HT-29 (cell line): ENCODE measurements around the gene LARP4B. TPM values are rescaled to one million over a fixed set of nuclear protein-coding genes. Genes with fewer than 3 reads are reported as not detected.
"Not testable (repeated sequence)": the region's sequence is repeated elsewhere in the genome, so short reads cannot be mapped to it uniquely, and the experiment has no call there.

Experiments
- DNase-seq: peaks from one replicate; pipeline ENCODE4 v3.0.0-alpha.2; 2015; ENCODE audit warnings: low spot score
- total RNA-seq: library from RNA; depleted of rRNA; stranded (reverse); fragments of >200 nt; shearing (Covaris generic); gene quantifications from 2 replicates; pipeline ENCODE4 v1.2.3, GENCODE V29; 2014

The LARP4B gene
- total RNA-seq, 1 experiment from 2014 or later = 60.6 TPM

DNA sequence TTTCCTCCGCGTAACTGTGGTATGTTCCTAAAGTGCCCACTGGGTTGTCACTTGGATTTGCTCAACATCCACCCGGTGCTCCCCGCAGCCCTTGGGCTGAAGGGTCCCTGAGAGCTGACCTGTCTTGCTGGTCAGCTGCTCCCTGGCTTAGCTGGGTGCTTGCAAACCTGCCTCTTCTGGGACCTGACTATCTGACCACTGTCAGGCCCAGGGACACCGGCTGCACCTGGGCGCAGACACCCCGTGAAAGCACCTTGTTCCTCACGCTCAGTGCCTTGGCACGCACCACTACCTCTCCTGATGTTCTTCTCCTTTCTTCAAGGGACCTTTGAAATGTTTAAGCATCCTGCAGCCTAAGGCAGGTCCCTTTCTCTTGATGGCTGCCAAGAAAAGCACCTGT lies 26.6 kb upstream of the LARP4B start:
- no peak for DNase-seq

DNA sequence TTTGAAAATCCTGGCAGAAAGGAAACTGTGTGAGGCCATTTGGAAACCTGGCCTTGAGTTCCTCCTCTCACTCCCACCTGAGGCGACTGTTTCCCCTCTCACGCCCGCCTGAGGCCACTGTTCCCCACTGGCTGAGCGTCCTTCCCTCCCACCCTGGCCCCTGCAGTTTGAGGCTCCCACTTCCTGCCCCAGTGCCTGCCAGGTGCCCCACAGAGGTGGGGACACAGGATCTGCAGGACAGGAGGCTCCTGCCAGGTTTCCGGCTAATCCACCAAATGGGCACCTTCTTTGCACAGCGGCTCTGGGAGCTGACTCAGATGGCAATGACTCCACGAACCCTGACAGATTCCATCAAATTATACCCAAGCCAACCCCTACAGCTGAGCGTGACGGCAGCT lies 24.3 kb upstream of the LARP4B start:
- DNase-seq = no peak

DNA sequence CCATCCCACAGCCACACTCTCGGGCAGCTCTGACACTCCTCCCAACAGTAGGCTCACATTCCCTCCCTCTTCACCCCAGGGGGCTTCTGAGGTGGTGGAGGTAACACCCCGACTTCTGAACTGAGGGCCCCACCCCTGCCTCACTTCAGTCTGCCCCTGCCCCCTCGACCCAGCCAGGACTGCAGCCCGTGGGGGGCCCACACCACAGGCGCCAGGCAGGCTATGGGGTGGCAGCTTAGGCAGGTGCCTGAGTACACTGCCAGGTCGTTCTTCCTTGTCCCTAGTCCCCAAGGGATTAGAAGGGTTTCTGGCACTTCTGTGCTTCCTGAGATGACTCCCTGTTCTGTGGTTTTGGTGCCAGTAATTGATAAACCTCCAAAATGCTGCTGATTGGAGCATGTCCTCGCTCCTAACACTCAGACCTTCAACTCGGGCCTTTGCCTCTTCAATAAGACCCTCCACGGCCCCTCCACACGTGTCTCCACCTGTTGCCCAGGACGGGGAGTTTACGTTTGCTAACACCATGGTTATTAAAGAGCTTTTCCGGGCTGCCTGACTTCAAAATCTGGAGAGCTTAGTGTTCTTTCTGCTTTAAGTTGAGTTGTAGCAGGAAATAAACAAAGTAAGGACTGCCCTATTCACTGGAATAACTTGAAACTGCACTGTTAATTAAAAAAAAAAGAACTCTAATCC lies 23.8 kb upstream of the LARP4B start:
- no peak for DNase-seq

DNA sequence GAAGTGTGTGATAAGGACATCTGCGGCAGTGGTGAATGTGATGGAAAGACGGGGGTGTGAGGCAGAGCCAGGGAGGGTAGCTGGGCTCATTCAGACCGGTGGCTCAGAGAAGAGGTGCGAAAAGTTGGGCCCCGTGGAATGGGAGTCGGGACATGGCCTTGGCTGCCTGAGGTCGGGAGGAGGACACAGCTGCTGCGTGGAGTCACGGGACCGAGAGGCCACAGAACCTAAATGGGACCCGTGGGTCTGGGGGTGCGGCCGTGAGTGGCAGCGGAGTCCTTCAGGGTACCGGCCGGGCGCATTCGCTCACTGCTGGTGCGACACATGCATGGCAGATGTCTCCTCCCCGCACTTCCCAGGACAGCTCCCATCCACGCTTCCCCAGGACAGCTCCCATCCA lies 22.9 kb upstream of the LARP4B start:
- no peak for DNase-seq

DNA sequence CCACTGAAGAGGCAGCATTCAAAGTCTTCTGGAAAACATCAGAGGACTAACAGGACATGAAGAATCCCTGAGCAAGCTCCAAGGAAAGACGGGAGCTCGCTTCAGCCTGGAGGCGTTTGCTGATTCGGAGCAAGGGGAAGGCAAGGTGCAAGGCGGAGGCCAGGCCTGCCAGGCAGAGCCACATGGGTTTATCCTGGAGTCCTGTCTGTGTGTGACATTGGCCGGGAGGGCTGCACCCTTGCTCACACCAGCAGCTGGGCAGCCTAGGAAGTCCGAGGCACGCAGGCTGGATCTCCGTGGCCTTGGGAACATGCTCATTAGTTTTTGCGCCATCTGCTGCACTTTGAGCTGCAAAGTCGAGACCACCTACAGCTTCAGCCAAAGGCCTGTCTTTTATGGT lies 22.3 kb upstream of the LARP4B start:
- DNase-seq = no peak

DNA sequence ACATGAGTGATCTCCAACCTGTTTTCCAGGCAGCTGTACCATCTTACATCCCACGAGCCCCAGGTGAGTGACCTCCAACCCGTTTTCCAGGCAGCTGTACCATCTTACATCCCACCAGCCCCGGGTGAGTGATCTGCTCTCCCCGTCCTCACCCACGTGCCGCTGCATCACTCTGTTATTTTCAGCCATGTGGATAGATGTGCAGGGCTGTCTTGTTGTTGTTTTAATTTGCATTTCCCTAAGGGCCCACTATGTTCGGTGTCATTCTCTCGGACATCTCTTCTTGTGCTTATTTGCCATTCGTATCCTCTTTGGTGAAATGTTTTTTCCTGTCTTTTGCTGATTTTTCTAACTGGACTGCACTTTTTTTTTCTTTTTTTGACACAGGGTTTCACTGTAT lies 17.9 kb upstream of the LARP4B start:
- DNase-seq = no peak

DNA sequence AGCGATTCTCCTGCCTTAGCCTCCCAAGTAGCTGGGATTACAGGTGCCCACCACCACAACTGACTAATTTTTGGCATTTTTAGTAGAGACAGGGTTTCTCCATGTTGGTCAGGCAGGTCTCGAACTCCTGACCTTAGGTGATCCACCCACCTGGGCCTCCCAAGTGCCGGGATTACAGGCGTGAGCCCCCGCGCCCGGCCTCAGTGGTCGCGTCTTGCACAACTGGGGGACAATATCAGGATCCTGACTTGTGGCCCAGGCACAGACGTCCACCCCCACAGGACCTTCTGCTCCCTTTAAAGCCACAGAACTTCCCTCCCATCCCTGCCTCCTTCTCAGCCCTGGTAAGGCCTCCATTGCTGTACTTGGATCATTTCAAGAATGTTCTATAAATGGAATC lies 16.8 kb upstream of the LARP4B start:
- no peak for DNase-seq

DNA sequence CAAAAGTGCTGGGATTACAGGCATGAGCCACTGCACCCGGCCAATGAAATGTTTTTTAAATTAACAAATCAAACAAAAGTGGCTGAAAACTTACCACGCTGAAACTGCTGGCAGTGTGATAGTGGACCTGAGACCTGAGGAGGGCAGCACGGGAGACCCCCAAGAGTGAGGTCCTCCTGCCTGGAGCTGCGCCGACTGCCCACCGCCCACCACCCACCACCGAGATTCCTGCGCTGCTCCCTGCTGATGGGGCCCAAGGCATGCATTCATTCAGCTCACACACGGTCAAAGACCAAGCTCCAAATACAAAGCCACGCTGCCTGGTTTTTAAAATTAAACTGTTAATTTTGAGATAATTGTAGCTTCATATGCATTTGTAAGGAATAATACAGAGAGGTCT lies 16.4 kb upstream of the LARP4B start:
- DNase-seq = no peak

DNA sequence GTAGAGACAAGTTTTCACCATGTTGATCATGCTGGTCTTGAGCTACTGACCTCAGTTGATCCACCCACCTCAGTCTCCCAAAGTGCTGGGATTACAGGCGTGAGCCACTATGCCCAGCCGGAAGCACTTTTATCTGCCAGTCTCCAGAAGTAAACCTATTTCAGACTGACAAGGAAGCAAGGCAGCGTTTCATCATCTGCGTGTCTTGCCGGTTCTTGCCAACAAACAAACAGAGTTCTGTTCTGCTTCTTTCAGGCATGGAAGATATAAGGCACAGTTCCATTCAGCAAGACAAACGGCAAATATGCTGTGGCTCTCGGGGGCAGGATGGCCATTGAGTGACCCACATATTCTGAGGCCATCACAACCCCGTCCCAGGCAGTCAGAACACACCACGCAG lies 15.5 kb upstream of the LARP4B start:
- DNase-seq = no peak

DNA sequence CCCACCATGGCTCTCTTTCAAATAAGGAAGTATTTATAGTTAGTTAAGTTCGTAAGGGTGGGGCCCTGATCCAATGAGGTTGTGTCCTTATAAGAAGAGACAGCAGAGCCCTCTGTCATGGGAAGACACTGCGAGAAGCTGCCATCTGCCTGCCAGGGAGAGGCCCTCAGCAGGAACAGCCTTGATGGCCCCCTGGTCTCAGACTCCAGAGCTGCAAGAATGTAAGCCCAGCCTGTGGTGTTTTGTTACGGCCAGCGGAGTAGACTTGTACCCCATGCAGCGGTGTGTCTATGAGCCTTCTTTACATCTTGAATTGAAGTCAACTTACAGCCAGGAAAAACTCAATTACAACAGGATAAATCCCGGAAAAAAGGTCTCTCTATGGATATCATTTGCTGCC lies 14.3 kb upstream of the LARP4B start:
- no peak for DNase-seq

DNA sequence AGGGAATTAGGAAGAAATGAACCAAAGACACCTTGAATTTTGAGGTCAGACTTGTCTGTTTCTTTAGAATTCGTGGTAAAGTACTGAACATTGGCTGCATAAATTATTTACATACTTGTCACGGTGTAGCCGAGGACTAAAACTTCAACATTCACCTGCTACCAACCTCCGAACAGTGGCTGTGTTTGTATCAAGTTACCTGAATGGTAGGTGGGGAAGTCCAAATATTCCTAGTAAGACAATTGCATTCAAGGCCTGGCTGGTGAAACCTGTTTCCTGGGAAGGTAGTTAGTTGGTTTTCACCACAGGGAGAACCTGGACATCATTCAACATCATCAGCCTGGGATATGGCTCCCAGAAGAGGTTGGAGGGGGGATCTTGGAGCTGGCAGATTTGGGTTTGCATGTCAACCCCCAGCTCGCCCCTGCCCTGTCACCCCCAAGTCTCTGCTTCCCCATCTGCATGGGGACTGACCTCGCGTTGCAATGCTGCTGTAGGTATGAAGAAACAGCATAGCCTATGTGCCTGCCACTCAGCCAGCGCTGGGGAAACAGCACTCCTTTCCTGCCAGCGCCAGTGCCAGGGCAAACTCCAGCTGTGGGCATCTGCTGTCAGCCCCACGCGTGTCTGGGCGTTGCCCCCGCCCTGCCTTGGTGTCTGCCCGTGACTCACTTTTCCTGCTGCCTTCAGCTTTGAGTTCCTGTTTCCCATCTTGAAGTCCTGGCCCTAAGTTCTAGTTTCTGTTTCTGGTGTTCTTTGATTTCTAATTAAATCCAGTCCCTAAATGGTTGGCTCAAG lies 12.7 kb upstream of the LARP4B start:
- DNase-seq = no peak

DNA sequence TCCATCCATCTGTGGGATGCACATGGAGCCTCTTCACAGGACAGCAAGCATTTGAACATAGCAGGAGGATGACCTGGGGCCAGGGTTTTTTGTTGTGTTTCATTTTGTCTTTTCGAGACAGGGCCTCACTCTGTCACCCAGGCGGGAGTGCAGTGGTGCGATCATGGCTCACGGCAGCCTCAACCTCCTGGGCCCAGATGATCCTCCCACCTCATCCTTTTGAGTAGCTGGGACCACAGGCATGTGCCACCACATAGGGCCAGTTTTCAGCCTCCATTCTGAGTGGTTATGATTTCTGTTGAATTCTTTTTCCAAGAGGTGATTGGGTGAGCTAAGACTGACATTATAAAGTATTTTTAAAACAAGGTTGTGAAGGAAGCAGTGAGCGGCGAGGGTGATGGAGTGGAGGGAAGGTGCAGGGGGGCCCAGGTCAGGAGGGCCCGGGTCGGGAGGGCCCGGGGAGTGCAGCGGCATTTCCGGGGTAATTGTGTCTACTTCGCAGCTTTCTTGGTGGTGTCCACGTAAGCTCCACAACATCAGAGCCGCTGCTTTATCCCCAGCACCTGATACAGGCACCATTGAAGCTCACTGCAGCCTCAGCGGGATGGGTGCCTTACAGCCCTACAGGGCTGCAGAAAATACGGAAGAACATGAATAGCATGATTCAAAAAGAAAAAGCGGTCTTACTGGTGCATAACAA lies 12.0 kb upstream of the LARP4B start:
- no peak for DNase-seq

DNA sequence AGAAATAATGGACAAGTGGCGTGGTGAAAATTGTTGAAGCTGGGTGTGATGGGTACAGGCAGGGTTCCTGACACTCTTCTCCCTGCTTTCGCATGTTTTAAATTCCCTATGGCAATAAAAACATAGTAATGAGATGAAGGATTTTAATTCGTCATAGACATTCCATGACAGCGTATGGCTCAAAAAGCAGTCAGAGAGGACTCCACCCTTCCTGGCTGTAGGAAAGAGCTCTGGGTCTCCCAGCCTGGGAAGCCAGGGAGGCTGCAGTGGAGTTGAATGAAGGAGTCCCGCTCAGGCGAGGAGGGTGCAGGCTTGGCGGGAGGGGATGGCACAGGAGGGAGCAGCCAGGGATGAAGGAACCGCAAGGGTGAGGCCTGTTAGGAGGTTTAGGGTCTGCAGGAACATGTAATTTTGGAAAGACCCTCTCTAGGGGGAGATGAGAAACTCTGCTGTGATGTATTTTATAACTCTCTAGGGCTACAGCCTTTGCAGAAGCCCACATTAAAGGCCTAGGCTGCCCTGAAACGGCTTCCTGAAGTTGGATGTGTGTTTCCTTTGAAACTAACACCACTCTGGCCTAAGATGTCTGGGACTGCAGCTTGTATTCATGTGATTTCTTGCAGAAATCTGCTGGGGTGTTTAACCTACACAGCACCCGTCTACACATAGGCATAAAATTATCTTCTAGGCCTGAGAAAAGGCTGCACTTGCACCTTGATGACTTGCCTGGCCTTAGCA lies 7.6 kb upstream of the LARP4B start:
- no peak for DNase-seq

DNA sequence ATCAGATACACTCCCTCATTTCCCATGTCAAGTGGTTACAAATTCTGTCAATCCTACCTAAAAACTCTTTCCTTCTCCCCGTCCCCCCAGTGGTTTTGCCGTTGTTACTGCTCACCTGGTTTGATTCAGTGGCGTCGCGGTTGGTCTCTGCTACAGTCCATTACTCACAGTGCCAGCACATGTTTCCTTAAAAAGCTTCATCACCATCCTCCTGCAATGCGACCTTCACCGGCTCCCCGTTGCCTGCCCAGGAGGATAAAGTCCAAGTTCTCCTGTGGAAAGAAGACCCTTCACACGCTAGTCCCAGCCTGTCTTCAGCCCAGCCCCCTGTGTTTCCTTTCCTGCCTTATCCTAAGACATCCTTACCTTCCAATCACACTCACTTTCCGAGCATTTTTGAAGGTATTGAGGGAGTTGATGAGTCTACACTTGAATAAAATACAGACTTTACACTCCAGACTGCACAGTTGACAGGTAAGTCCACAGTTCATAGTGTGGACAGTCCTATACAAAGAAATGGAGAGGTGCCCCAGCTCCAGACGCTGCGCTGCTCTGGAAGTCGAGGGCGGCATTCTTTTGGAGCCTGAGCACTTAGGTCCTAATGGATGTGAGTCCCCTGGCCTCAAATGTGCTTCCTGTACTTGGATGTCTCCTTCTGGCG lies 3.4 kb upstream of the LARP4B start:
- DNase-seq = no peak

DNA sequence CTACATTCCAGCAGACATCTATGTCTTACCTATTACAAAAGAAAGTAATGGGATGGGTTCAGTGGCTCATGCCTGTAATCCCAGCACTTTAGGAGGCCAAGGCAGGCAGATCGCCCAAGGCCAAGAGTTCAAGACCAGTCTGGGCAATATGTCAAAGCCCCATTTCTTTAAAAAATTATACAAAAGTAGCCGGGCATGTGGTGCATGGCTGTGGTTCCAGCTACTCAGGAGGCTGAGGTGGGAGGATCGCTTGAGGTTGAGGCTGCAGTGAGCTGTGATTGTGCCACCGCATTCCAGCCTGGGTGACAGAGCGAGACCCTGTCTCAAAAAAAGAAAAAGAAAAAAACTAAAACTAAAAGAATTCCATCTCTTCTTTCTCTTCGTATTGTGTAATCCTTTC lies 2.7 kb upstream of the LARP4B start:
- not testable (repeated sequence) for DNase-seq

DNA sequence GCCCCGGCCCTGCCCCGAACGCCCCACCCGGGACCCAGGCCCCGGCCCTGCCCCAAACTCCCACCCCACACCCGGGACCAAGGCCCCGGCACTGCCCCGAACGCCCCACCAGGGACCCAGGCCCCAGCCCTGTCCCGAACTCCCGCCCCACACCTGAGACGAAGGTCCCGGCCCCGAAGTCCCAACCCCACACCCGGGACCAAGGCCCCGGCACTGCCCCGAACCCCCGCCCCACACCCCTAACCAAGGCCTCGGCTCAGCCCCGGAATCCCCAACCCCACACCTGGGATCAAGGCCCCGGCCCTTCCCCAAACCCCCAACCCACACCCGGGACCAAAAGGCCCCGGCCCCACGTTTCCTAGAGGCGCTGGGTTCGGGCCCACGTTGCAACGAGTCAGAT lies 1.1 kb upstream of the LARP4B start:
- DNase-seq = no peak

DNA sequence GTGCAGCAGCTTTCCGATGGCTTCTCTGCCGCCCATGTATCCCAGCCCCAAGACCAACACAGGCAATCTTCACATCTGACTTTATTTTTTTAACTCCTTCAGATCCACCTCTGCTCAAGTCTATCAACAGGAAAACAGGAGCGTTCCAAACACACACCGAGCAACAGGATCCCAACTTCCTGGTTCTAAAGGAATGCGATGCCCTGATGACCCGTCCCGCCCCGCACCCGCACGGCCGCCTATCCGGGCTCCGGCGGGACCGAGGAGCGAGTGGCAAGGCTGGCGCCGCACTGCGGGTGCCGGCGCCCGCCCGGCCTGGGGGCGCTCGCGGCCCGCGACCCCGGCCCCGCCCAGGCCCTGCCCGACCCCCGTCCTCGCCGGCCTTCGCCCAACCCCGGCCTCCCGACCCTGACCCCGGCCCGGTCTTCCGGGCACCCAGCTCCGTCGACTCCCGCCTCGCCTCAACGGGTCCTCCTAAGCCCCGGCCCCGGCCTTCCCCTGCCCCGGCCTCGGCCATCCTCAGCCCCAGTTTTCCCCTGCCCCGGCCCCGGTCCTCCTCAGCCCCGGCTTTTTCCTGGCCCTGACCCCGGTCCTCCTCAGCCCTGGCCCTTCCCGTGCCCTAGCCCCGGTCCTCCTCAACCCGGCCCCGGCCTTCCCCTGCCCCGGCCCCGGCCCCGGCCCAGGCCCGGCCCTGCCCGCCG lies 730 bp downstream of the LARP4B start:
- peak; percentile 83 for DNase-seq

DNA sequence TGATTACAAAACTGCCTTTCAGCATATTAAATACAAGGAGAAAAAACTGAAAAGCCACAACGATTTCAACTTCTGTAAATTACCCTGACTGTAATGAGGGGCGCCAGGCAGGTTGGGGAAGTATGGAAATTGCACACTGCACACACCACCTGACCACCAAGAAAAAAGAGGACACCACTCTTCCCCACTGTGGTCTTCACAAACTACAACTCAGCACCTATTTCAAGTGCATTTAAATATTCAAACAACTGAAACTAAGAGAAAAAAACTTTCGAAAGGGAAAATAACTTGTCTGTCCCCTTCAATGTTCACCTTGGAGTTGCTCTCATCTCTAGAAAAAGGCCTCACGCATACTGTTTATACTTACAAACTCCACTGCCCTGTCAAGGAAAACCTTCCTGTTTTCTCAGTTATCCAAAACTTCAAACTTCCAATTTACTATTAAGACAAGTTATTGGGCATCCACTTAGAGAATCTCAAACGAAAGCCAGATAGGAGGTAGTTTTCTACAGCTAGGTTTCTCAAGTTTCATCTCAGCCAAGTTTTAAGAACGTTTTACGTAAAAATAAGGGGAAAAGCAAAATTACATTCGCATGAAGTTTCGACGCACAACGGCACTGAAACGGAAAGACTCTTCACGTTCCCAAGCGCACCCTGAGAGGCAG lies 1.4 kb downstream of the LARP4B start:
- peak; percentile 35 for DNase-seq

DNA sequence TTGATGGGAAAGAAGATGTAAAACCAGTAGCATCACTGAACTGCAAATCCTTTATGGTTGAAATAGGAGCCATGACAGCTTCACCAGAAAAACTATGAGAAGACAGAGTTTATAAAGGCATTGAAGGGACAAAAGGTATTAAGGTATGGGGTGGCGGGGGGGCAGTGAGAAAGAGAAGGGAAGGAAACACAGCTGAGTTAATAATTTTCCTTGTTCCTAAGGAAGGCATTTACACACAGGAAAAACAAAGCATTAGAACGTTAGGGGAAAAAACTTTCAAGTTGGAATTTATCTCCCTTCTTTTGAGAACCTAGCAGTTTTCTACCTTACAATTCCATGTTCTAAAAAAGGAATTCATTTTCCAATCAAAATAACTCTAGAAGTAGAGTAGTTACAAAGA lies 4.4 kb downstream of the LARP4B start:
- DNase-seq = no peak

DNA sequence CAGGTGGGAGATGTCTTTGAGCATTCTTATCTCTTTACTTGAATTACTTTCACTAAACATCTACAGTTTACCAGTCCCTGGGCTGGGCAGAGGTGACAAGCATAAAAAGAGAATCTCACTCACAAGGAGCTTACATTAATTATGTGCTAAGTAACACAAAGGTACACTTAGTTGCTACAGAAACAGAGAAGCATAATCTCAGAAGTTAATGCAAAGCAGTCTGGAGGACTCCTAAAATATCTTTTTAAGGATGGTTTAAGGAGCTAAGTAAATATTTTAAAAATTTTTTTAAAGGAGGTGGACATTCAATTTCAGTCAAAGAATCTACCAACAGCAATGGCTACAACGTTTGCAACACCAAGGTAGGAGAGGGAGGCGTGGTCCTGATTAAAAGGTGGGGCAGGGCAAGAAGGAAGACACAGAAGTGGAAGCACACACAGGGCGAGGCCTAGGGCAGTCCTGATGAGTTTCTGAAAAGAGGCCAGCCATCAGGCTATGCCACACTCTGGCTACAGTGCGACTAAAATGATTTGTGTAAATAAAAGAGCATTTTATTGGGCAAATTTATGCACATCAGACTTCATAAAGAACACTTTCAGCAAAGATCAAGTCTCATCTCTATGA lies 5.3 kb downstream of the LARP4B start:
- DNase-seq = no peak
